HepG2 (cell line): ENCODE data around the gene TBC1D1.

ENCODE experiments used
- CCDC6 ChIP-seq: sonication (generic); formaldehyde crosslinking; IDR thresholded peaks from 2 replicates; pipeline ENCODE4 v1.8.1; 2022; ENCODE audit warnings: mild to moderate bottlenecking, missing genetic modification reagents, moderate library complexity
- PTBP1 ChIP-seq: fragments of 200-400 bp; formaldehyde crosslinking; IDR thresholded peaks from 2 replicates; pipeline ENCODE4 v1.6.1; 2018; ENCODE audit warnings: low read length, low read depth; ENCODE audit not compliant: poor library complexity, severe bottlenecking
- SP2 ChIP-seq: sonication (generic); formaldehyde crosslinking; IDR thresholded peaks from 2 replicates; pipeline ENCODE4 v1.5.1; 2020; ENCODE audit warnings: mild to moderate bottlenecking, missing genetic modification reagents
- TF ChIP-seq, protein P1 (sequence below): sonication (generic); formaldehyde crosslinking; IDR thresholded peaks from 2 replicates; pipeline ENCODE4 v1.5.0; 2020; ENCODE audit warnings: mild to moderate bottlenecking, missing genetic modification reagents, moderate library complexity

- TF ChIP-seq SP2 (CRISPR knock-in tag) (no peak), PTBP1 (no peak), CCDC6 (CRISPR knock-in tag) (no peak)
- TF ChIP-seq, protein P1, sequence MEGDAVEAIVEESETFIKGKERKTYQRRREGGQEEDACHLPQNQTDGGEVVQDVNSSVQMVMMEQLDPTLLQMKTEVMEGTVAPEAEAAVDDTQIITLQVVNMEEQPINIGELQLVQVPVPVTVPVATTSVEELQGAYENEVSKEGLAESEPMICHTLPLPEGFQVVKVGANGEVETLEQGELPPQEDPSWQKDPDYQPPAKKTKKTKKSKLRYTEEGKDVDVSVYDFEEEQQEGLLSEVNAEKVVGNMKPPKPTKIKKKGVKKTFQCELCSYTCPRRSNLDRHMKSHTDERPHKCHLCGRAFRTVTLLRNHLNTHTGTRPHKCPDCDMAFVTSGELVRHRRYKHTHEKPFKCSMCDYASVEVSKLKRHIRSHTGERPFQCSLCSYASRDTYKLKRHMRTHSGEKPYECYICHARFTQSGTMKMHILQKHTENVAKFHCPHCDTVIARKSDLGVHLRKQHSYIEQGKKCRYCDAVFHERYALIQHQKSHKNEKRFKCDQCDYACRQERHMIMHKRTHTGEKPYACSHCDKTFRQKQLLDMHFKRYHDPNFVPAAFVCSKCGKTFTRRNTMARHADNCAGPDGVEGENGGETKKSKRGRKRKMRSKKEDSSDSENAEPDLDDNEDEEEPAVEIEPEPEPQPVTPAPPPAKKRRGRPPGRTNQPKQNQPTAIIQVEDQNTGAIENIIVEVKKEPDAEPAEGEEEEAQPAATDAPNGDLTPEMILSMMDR = no peak
These were observed 275.9 kb downstream of the TBC1D1 start for GRCh38 chr4:38166768-38167167.
